ENCODE data around the gene ZC3HAV1. TPM values are rescaled to one million over a fixed set of nuclear protein-coding genes. Genes with fewer than 3 reads are reported as not detected.
A peak's percentile ranks its signal among the peaks of the same experiment; 100 is the strongest.

ZC3HAV1 gene
- total and polyA plus RNA-seq, 2 of the 4 experiments (the other 2 are of a cell fraction) = 9.9 to 22.4 TPM

DNA sequence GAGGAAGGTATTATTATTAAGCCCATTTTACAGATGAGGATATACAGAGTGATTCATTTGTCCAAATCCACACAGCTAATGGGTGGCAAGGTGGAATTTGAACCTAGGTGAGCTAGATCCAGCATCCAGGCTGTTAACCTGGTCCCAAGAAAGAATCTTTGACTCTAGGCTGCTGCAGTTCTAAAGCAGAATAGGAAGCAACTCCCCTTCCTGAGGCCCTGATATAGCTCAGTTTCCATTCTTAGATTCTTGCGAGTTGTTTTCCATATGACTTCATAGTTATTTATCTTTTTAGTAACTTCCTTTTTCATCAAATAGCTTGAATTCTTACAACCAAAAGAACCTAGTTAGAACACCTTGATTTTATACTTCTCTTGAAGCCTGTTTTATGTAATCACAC, 49.6 kb downstream of the ZC3HAV1 start:
- H4K5ac ChIP-seq (ENCODE audit: low read depth, low read length) = no peak overlapping the region
- no peak overlapping the region for H3K23ac ChIP-seq (ENCODE audit: low read depth, low read length)
- H2BK120ac ChIP-seq (ENCODE audit: low read depth, low read length) = no peak overlapping the region
- H4K8ac ChIP-seq (ENCODE audit: low read depth in 2 of 2, low read length in 2 of 2) = no peak overlapping the region
- in situ Hi-C loops (cut with MboI; ENCODE audit: low sequenced_read_pairs) = no loop called here
- H3K79me1 ChIP-seq (ENCODE audit: low read depth in 1 of 2, low read length in 2 of 2) = no peaks in the 10 kb centered on the region
- H2AFZ ChIP-seq (replicated peaks; ENCODE audit: low read length, poor library complexity) = no peak overlapping the region
- intact Hi-C loops (cut with micrococcal nuclease) = no loop called here
- no CpG with 5 or more reads among the region's 1 CpG for WGBS, 2 experiments (ENCODE audit: extremely low coverage in 2 of 2, insufficient read length in 1 of 2)
- H3K4me2 ChIP-seq (ENCODE audit: low read depth, low read length) = no peak overlapping the region
- DNase-seq (no peak), ATAC-seq (ENCODE audit: low read depth) (no peak)
- dilution Hi-C loops (cut with HindIII; ENCODE audit: low sequenced_read_pairs, unreplicated experiment) = no loop called here
- H3K9me3 ChIP-seq (ENCODE audit: control insufficient read depth, insufficient read depth, low read length) = no peaks in the 10 kb centered on the region
- TF ChIP-seq MAZ (IDR thresholded peaks at IDR 0.05; ENCODE audit: borderline replicate concordance, low read depth, low read length) = no peak
- no peak for TF ChIP-seq USF2 (IDR thresholded peaks at IDR 0.05; ENCODE audit: low read depth, low read length)
- TF ChIP-seq CHD1 (IDR thresholded peaks at IDR 0.05; ENCODE audit: low read depth, low read length) = no peak
- no peak overlapping the region for H2BK20ac ChIP-seq (ENCODE audit: low read depth, low read length)
- H3K36me3 ChIP-seq (ENCODE audit: control insufficient read depth, insufficient read depth, low read length) = peaks cover 18% of the 10 kb centered on the region
- no peaks in the 10 kb centered on the region for H3K4me1 ChIP-seq (ENCODE audit: control insufficient read depth, insufficient read depth, low read length)
- no peak overlapping the region for H3K18ac ChIP-seq (ENCODE audit: low read depth, low read length)
- H4K91ac ChIP-seq (ENCODE audit: insufficient read depth, low read depth, low read length) = no peak overlapping the region
- no peak overlapping the region for H3K9ac ChIP-seq (ENCODE audit: low read depth, low read length)
- no peak overlapping the region for H2AK5ac ChIP-seq (ENCODE audit: low read depth, low read length)
- H3K56ac ChIP-seq (ENCODE audit: extremely low read depth, insufficient read depth, low read length) = 0 out of 2 replicates have a peak overlapping the region, but pooled peaks have one; percentile 2
- H3K27ac ChIP-seq (ENCODE audit: insufficient read depth, low read length) = no peak overlapping the region
- no peaks in the 10 kb centered on the region for H4K20me1 ChIP-seq (ENCODE audit: insufficient read depth, low read length)
- H2BK5ac ChIP-seq (ENCODE audit: low read depth, low read length, poor library complexity, severe bottlenecking) = no peak overlapping the region
- no peak overlapping the region for H3K4ac ChIP-seq (ENCODE audit: low read depth, low read length)
- BruUV-seq (replicated peaks) = no TSS peak
- no peak overlapping the region for H3K4me3 ChIP-seq (ENCODE audit: insufficient read depth, low read depth, low read length)
- H3K27me3 ChIP-seq (ENCODE audit: control insufficient read depth, insufficient read depth, low read length) = no peaks in the 10 kb centered on the region
- POLR2A ChIA-PET (ENCODE audit: unreplicated experiment) = no interaction called here
- no peaks in the 10 kb centered on the region for H3K9me1 ChIP-seq (ENCODE audit: insufficient read depth, low read length)
- H3K14ac ChIP-seq (replicated peaks; ENCODE audit: low read depth, low read length) = no peak overlapping the region
- CTCF ChIA-PET = interaction anchor here (2.6 kb wide), 1 partner anchor 15 kb away, joined by 7 read pairs; no protein-coding TSS in a partner anchor
- no peak overlapping the region for H2BK15ac ChIP-seq (ENCODE audit: low read depth, low read length)
- H2AK9ac ChIP-seq (replicated peaks; ENCODE audit: low read depth, low read length, poor library complexity) = peak overlapping the region; percentile 69
